GM12878 (cell line): ENCODE results near the gene TRABD. TPM values are rescaled to one million over a fixed set of nuclear protein-coding genes. Genes with fewer than 3 reads are reported as not detected.

ENCODE experiments used
- ATAC-seq: fragments of 200-7000 bp; cut with Tn5 transposase; 3 replicates; pipeline ENCODE4 v1.9.1; 2020; ENCODE audit warnings: mild to moderate bottlenecking, moderate library complexity
- BruUV-seq: library from RNA; stranded (reverse); fragments of 400-500 nt; replicated peaks from 2 replicates; lab custom pipeline; 2021; lab: Mats Ljungman, UMichigan
- CTCF ChIA-PET: fragments of 300-600 bp; sonication (Branson Sonifier 250); formaldehyde crosslinking; extraction: SDS; loops from one replicate; lab custom pipeline; 2021; ENCODE audit warnings: inconsistent platforms; lab: Yijun Ruan, JAX
- POLR2A ChIA-PET: fragments of 350-600 bp; formaldehyde crosslinking; extraction: SDS; loops from one replicate; lab custom pipeline; 2021; ENCODE audit warnings: inconsistent platforms; lab: Charles Lee
- RAD21 ChIA-PET: fragments of 300-600 bp; sonication (Branson Sonifier 250); formaldehyde crosslinking; loops from one replicate; lab custom pipeline; 2023; ENCODE audit warnings: antibody characterized with exemption; ENCODE audit not compliant: unreplicated experiment; lab: Charles Lee
- SMC1A ChIA-PET: fragments of 300-600 bp; sonication (Branson Sonifier 250); formaldehyde crosslinking; loops from one replicate; lab custom pipeline; 2023; ENCODE audit not compliant: unreplicated experiment, uncharacterized antibody; lab: Charles Lee
- DNase-seq: peaks from one replicate; pipeline ENCODE4 v3.0.0-alpha.2; 2011; ENCODE audit warnings: low read depth, low spot score
- FAIRE-seq: peaks from 3 replicates; lab custom pipeline; 2011; peaks lifted over from hg19 to GRCh38; lab: Jason Lieb, UNC
- H2AFZ ChIP-seq: 2 replicates; pipeline ENCODE4 v1.6.0; 2011; ENCODE audit warnings: low read depth, low read length, control low read depth; ENCODE audit not compliant: control insufficient read depth
- H3K27ac ChIP-seq: 2 replicates; pipeline ENCODE4 v1.5.1; 2011; ENCODE audit warnings: control low read depth; ENCODE audit not compliant: control insufficient read depth, insufficient read depth
- H3K27me3 ChIP-seq, 2 experiments: replicated peaks in 1 of 2; 2 replicates each; pipeline versions ENCODE4 v1.6.0 to v1.6.1; 2011; ENCODE audit warnings: low read length in 1 of 2; ENCODE audit not compliant: control insufficient read depth in 2 of 2, insufficient read depth in 2 of 2
- H3K36me3 ChIP-seq, 2 experiments: 2 replicates each; pipeline ENCODE4 v1.5.1; 2011; ENCODE audit warnings: low read length in 1 of 2; ENCODE audit not compliant: control insufficient read depth in 2 of 2, insufficient read depth in 2 of 2
- H3K4me1 ChIP-seq: 2 replicates; pipeline ENCODE4 v1.6.1; 2011; ENCODE audit warnings: mild to moderate bottlenecking, low read length, moderate library complexity, mixed read lengths; ENCODE audit not compliant: control insufficient read depth, insufficient read depth
- H3K4me2 ChIP-seq: 2 replicates; pipeline ENCODE4 v1.6.0; 2011; ENCODE audit warnings: control low read depth; ENCODE audit not compliant: control insufficient read depth, insufficient read depth
- H3K4me3 ChIP-seq: fragments of 200-600 bp; sonication (generic); 2 replicates; pipeline ENCODE4 v1.5.1; 2016
- H3K79me2 ChIP-seq: 2 replicates; pipeline ENCODE4 v1.6.0; 2011; ENCODE audit warnings: low read length; ENCODE audit not compliant: control insufficient read depth, insufficient read depth
- H3K9ac ChIP-seq: 2 replicates; pipeline ENCODE4 v1.8.0; 2011; ENCODE audit warnings: low read length, control low read depth, mixed read lengths; ENCODE audit not compliant: control insufficient read depth, insufficient read depth
- H3K9me3 ChIP-seq: replicated peaks from 3 replicates; pipeline ENCODE4 v1.5.1; 2011; ENCODE audit warnings: mild to moderate bottlenecking, low read length; ENCODE audit not compliant: control insufficient read depth, insufficient read depth
- H4K20me1 ChIP-seq: 2 replicates; pipeline ENCODE4 v1.6.0; 2011; ENCODE audit not compliant: control insufficient read depth, insufficient read depth
- ATF2 ChIP-seq: IDR thresholded peaks from 2 replicates; pipeline ENCODE4 v1.6.1; 2012; ENCODE audit warnings: low read length, inconsistent platforms
- BCL11A ChIP-seq: IDR thresholded peaks from 2 replicates; pipeline ENCODE4 v1.6.1; 2011; ENCODE audit warnings: low read depth, low read length
- BCL3 ChIP-seq: IDR thresholded peaks from 2 replicates; pipeline ENCODE4 v1.6.1; 2011; ENCODE audit warnings: borderline replicate concordance, low read depth, mild to moderate bottlenecking, moderate library complexity, low read length; ENCODE audit not compliant: insufficient read depth, poor library complexity, severe bottlenecking
- CREB1 ChIP-seq: IDR thresholded peaks from 2 replicates; pipeline ENCODE4 v1.6.1; 2012; ENCODE audit warnings: low read depth, mild to moderate bottlenecking, inconsistent platforms
- HDAC6 ChIP-seq: fragments of 200-600 bp; sonication (generic); IDR thresholded peaks from one replicate; pipeline ENCODE4 v1.8.0; 2017; ENCODE audit warnings: antibody characterized with exemption; ENCODE audit not compliant: unreplicated experiment
- JUNB ChIP-seq: IDR thresholded peaks from 2 replicates; pipeline ENCODE4 v1.6.1; 2016; ENCODE audit warnings: antibody characterized with exemption, mild to moderate bottlenecking
- MEF2B ChIP-seq: fragments of 450-650 bp; IDR thresholded peaks from 2 replicates; pipeline ENCODE4 v1.6.1; 2018; ENCODE audit warnings: mild to moderate bottlenecking, moderate library complexity; ENCODE audit not compliant: partially characterized antibody, poor library complexity, severe bottlenecking
- MYB ChIP-seq: fragments of 150-350 bp; IDR thresholded peaks from 2 replicates; pipeline ENCODE4 v1.6.1; 2014; ENCODE audit warnings: mild to moderate bottlenecking, low read depth, low read length, borderline replicate concordance
- SUPT20H ChIP-seq: IDR thresholded peaks from 2 replicates; pipeline ENCODE4 v1.6.1; 2011; ENCODE audit warnings: low read depth, mild to moderate bottlenecking, low read length, moderate library complexity, borderline replicate concordance; ENCODE audit not compliant: control insufficient read depth
- YY1 ChIP-seq: IDR thresholded peaks from 2 replicates; pipeline ENCODE4 v1.6.1; 2011; ENCODE audit warnings: low read depth, mild to moderate bottlenecking, low read length
- ZBTB33 ChIP-seq: fragments of 450-650 bp; IDR thresholded peaks from 2 replicates; pipeline ENCODE4 v1.6.1; 2017; ENCODE audit warnings: mild to moderate bottlenecking
- ZBTB4 ChIP-seq: fragments of 450-650 bp; formaldehyde crosslinking; IDR thresholded peaks from 2 replicates; pipeline ENCODE4 v1.4.0; 2022; ENCODE audit warnings: mild to moderate bottlenecking, moderate library complexity
- ZNF622 ChIP-seq: fragments of 450-650 bp; IDR thresholded peaks from 2 replicates; pipeline ENCODE4 v1.6.1; 2017; ENCODE audit warnings: mild to moderate bottlenecking, inconsistent platforms
- WGBS: methylation state at CpG from one replicate; pipeline ENCODE4 v1.1.6; 2016; ENCODE audit warnings: low lambda C conversion rate; ENCODE audit not compliant: insufficient replicate concordance, insufficient coverage; ENCODE audit errors: missing lambda C conversion rate; 5-methylcytosine and 5-hydroxymethylcytosine counted together
- in situ Hi-C: fragments of 300-500 bp; cut with MboI; formaldehyde crosslinking; loops from 9 replicates; pipeline ENCODE4 v1.14.3; 2018; ENCODE audit warnings: mixed read lengths
- intact Hi-C: fragments of 100-400 bp; cut with micrococcal nuclease; formaldehyde crosslinking; loops from one replicate; pipeline ENCODE4 v1.14.2; 2022; ENCODE audit not compliant: unreplicated experiment
- polyA plus RNA-seq, 11 experiments: library from polyadenylated mRNA; depleted of rRNA in 4 of 11; unstranded in 6 of 11; stranded (reverse) in 5 of 11; fragments of >200 nt; fragmentation: Nextera tagmentation in 4 of 11; fragmentation: Illumina TruSeq in 1 of 11; extraction: Ambion mirVana in 4 of 11; extraction: Trizol in 1 of 11; gene quantifications; 1 replicate in 1 of 11; 2 replicates in 10 of 11; pipeline versions ENCODE4 v1.2.1 to v1.2.3, GENCODE V29; 2011 to 2016; ENCODE audit warnings: inconsistent platforms in 2 of 11, missing spikeins in 2 of 11, low read depth in 1 of 11
- total RNA-seq, 4 experiments: library from RNA; depleted of rRNA in 3 of 4; stranded (reverse); fragments of >200 nt in 3 of 4; fragmentation: Illumina TruSeq in 1 of 4; extraction: Trizol in 1 of 4; gene quantifications; 2 replicates each; pipeline versions ENCODE4 v1.2.1 to v1.2.3, GENCODE V29; 2013 to 2021

The TRABD gene
- total and polyA plus RNA-seq, 10 of the 15 experiments (the other 5 are each of a cell fraction or from before 2014, with no cell fraction given) = 0.43 to 116 (median 58.1) TPM

- Histone ChIP-seq H3K4me2 (peak overlapping the region; percentile 90), H3K27ac (peak overlapping the region; percentile 98), H3K36me3 (peaks cover 0 to 27% of the 10 kb centered on the region in 2 experiments; a peak in 3 of 4 replicates), H4K20me1 (no peaks in the 10 kb centered on the region), H3K79me2 (peaks cover 72% of the 10 kb centered on the region), H3K27me3 (no peaks in the 10 kb centered on the region), H3K9ac (peak overlapping the region; percentile 89), H3K9me3 (no peaks in the 10 kb centered on the region), H2AFZ (no peak overlapping the region), H3K4me3 (peak overlapping the region; percentile 64), H3K4me1 (peaks cover 73% of the 10 kb centered on the region)
- WGBS = 1% methylated on average over 18 of the region's 18 CpGs
- POLR2A ChIA-PET = interaction anchor here (0.8 to 2.2 kb wide), 9 partner anchors 9 to 349 kb away, joined by 3 to 6 read pairs (median 3); no protein-coding TSS in a partner anchor
- intact Hi-C loops = loop anchor here (10.0 kb wide), 1 partner anchor 256 kb away; no protein-coding TSS in a partner anchor
- CTCF ChIA-PET = interaction anchor here (0.7 to 2.1 kb wide), 6 partner anchors 12 to 151 kb away, joined by 3 to 5 read pairs (median 3); partner anchors contain the start of gene HDAC10
- ATAC-seq (peak; percentile 57), FAIRE-seq (peak; percentile 97), DNase-seq (peak; percentile 85)
- in situ Hi-C loops = no loop called here
- SMC1A ChIA-PET = no interaction called here
- BruUV-seq = TSS peak; percentile 63
- RAD21 ChIA-PET = interaction anchor here (0.9 to 2.1 kb wide), 8 partner anchors 10 to 310 kb away, joined by 3 to 5 read pairs (median 4); no protein-coding TSS in a partner anchor
- TF ChIP-seq ZNF622 = no peak
- peak; percentile 52; the same call in 1 of the 2 replicates for TF ChIP-seq MYB
- TF ChIP-seq ZBTB33 = no peak
- no peak for TF ChIP-seq CREB1
- TF ChIP-seq MEF2B = no peak
- peak; percentile 7; the same call in 1 of the 2 replicates for TF ChIP-seq YY1
- no peak for TF ChIP-seq SUPT20H
- TF ChIP-seq ATF2 = no peak
- TF ChIP-seq ZBTB4 (CRISPR knock-in tag) = no peak
- peak; percentile 24; the same call in 1 of the 2 replicates for TF ChIP-seq JUNB
- peak; percentile 70 for TF ChIP-seq BCL11A
- TF ChIP-seq BCL3 = peak; percentile 53
- TF ChIP-seq HDAC6 = peak; percentile 68
These were observed 5.4 kb downstream of the TRABD start for GRCh38 chr22:50190941-50191741.
